ENCODE results near the gene CLEC11A. TPM values are rescaled to one million over a fixed set of nuclear protein-coding genes. Genes with fewer than 3 reads are reported as not detected.

Gene CLEC11A
- polyA plus RNA-seq, 1 donor from 2014 or later, result 18.4 TPM

GRCh38 chr19:50679177-50680125 lies 43.7 kb upstream of the CLEC11A start:
- H3K36me3 ChIP-seq (ENCODE audit: insufficient read depth, low read length), result peaks cover 9% of the 10 kb centered on the region
- no peak overlapping the region for H3K9ac ChIP-seq (ENCODE audit: low read length)
- no peaks in the 10 kb centered on the region for H3K79me2 ChIP-seq (replicated peaks; ENCODE audit: insufficient read depth, low read length)
- no peaks in the 10 kb centered on the region for H3K9me3 ChIP-seq (ENCODE audit: low read length)
- no peaks in the 10 kb centered on the region for H4K20me1 ChIP-seq (ENCODE audit: insufficient read depth)
- no peak overlapping the region for H3K27ac ChIP-seq (ENCODE audit: low read length)
- H2AFZ ChIP-seq (ENCODE audit: low read depth, low read length), result no peak overlapping the region
- no peaks in the 10 kb centered on the region for H3K27me3 ChIP-seq (ENCODE audit: insufficient read depth, low read depth, low read length)
- H3F3A ChIP-seq (ENCODE audit: insufficient read depth, low read length, poor library complexity, severe bottlenecking), result no peaks in the 10 kb centered on the region
- no peak overlapping the region for H3K4me3 ChIP-seq (ENCODE audit: low read length)
- TF ChIP-seq MXI1 (conservative IDR thresholded peaks at IDR 0.05; ENCODE audit: poor library complexity, severe bottlenecking) (no peak), EZH2 (IDR thresholded peaks at IDR 0.05; ENCODE audit: borderline replicate concordance, insufficient read depth, low read length, poor library complexity, severe bottlenecking) (no peak), SMC3 (conservative IDR thresholded peaks at IDR 0.05; ENCODE audit: poor library complexity) (no peak)
- H3K4me2 ChIP-seq (ENCODE audit: low read length), result no peak overlapping the region
- no peaks in the 10 kb centered on the region for H3K9me2 ChIP-seq (ENCODE audit: insufficient read depth, low read length)

- no peaks in the 10 kb centered on the region for H3K9me2 ChIP-seq (ENCODE audit: insufficient read depth, low read length)
- H2AFZ ChIP-seq (ENCODE audit: low read depth, low read length), result no peak overlapping the region
- H3F3A ChIP-seq (ENCODE audit: insufficient read depth, low read length, poor library complexity, severe bottlenecking), result no peaks in the 10 kb centered on the region
- no peak overlapping the region for H3K9ac ChIP-seq (ENCODE audit: low read length)
- no peaks in the 10 kb centered on the region for H3K9me3 ChIP-seq (ENCODE audit: low read length)
- no peak overlapping the region for H3K27ac ChIP-seq (ENCODE audit: low read length)
- H3K27me3 ChIP-seq (ENCODE audit: insufficient read depth, low read depth, low read length), result no peaks in the 10 kb centered on the region
- peaks cover 19% of the 10 kb centered on the region for H3K79me2 ChIP-seq (replicated peaks; ENCODE audit: insufficient read depth, low read length)
- no peaks in the 10 kb centered on the region for H4K20me1 ChIP-seq (ENCODE audit: insufficient read depth)
- no peak for TF ChIP-seq CTCF (IDR thresholded peaks at IDR 0.05; ENCODE audit: poor library complexity, severe bottlenecking)
- TF ChIP-seq EP300 (conservative IDR thresholded peaks at IDR 0.05; ENCODE audit: poor library complexity, severe bottlenecking), result no peak
- TF ChIP-seq RAD21 (conservative IDR thresholded peaks at IDR 0.05), result no peak
- no peak for TF ChIP-seq POLR2AphosphoS5 (IDR thresholded peaks at IDR 0.05)
- TF ChIP-seq REST (IDR thresholded peaks at IDR 0.05; ENCODE audit: borderline replicate concordance), result no peak
- TF ChIP-seq SMC3 (conservative IDR thresholded peaks at IDR 0.05; ENCODE audit: poor library complexity), result no peak
- TF ChIP-seq MXI1 (conservative IDR thresholded peaks at IDR 0.05; ENCODE audit: poor library complexity, severe bottlenecking), result no peak
- TF ChIP-seq TAF1 (IDR thresholded peaks at IDR 0.05; ENCODE audit: low read depth), result no peak
- no peak for TF ChIP-seq EZH2 (IDR thresholded peaks at IDR 0.05; ENCODE audit: borderline replicate concordance, insufficient read depth, low read length, poor library complexity, severe bottlenecking)
- no peak overlapping the region for H3K4me2 ChIP-seq (ENCODE audit: low read length)
- H3K4me3 ChIP-seq (ENCODE audit: low read length), result no peak overlapping the region
- no peaks in the 10 kb centered on the region for H3K36me3 ChIP-seq (ENCODE audit: insufficient read depth, low read length)
Measured at GRCh38 chr19:50686310-50687032, 36.7 kb upstream of the CLEC11A start.

All from neural cell (in vitro differentiated cells).